ENCODE measurements around the gene CCDC192. TPM values are rescaled to one million over a fixed set of nuclear protein-coding genes. Genes with fewer than 3 reads are reported as not detected.
"Not testable (repeated sequence)": the region's sequence is repeated elsewhere in the genome, so short reads cannot be mapped to it uniquely, and the experiment has no call there.

The CCDC192 gene
- total RNA-seq, 1 donor from 2014 or later, result not detected

DNA sequence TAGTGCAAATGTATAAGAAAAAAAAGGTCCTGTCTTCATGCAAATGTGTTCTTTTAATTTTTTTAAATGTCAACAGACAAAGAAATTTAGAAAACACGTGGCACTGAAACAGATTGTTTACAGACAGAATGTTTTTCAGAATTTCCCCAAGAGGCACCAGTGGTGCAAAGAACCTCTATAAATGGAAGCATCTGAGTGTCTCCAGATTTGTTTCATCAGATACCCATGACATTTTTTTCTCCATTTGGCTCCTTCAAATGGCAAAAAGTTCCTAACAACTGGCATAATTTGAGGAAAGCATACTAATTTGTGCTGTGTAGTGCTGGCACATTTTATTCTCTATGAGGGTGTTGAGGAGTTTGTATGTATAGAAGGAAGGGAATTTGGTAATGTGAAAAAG is 15.0 kb downstream of the CCDC192 start:
- Histone ChIP-seq H3K36me3 (no peaks in the 10 kb centered on the region), H3K27ac (no peak overlapping the region), H3K9me3 (no peaks in the 10 kb centered on the region), H3K4me3 (no peak overlapping the region), H3K27me3 (no peaks in the 10 kb centered on the region), H3K4me1 (no peaks in the 10 kb centered on the region)
- intact Hi-C loops (cut with DNase I), result no loop called here
- TF ChIP-seq CTCF (IDR thresholded peaks at IDR 0.05), result no peak
- ATAC-seq, result no peak
- no peak for DNase-seq

DNA sequence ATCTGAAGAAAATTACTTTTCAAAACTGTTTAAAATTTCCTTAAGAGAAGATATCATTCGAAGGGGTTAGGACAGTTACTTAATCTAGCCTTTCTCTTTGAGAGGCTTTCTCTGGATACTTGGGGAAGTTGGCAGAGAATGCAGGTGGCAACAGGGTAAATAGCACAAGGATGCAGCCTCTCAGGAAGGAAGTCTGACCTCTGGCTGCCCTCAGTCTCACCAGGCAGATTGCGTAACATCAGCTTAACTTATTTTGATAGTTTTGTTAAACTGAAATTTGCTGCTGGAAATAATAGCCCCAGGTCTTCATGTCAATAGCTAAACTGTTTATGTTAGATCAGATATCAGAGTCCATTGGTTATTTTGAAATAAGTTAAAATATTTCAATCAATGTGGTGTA is 20.4 kb downstream of the CCDC192 start:
- Histone ChIP-seq H3K4me1 (peaks cover 7% of the 10 kb centered on the region), H3K27ac (no peak overlapping the region), H3K4me3 (no peak overlapping the region), H3K36me3 (no peaks in the 10 kb centered on the region), H3K27me3 (no peaks in the 10 kb centered on the region), H3K9me3 (no peaks in the 10 kb centered on the region)
- no peak for TF ChIP-seq CTCF (IDR thresholded peaks at IDR 0.05)
- intact Hi-C loops (cut with DNase I), result no loop called here
- ATAC-seq (peak; percentile 83), DNase-seq (no peak)

DNA sequence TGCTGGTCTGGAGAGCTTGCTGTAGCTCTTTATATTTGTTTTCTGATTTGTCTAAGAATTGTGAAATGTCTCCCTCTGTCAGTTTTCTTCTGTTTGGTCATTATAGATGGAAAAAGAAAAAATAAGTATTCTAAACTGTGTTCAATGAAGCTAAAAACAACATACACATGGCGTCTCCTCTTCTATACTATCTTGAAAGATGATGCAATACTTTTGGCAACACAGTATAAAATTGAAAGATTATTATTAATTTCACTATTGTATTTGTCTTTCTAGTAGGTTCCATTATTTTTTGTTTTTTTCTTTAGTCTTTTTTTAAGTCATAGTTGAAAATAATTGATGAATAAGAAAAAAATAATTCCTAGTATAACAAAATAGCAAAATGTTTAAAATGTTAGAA is 22.5 kb downstream of the CCDC192 start:
- H3K36me3 ChIP-seq, result no peaks in the 10 kb centered on the region
- intact Hi-C loops (cut with DNase I), result no loop called here
- H3K27me3 ChIP-seq, result no peaks in the 10 kb centered on the region
- DNase-seq (no peak), ATAC-seq (no peak)
- no peak overlapping the region for H3K27ac ChIP-seq
- no peaks in the 10 kb centered on the region for H3K9me3 ChIP-seq
- H3K4me3 ChIP-seq, result no peak overlapping the region
- H3K4me1 ChIP-seq, result peaks cover 7% of the 10 kb centered on the region
- TF ChIP-seq CTCF (IDR thresholded peaks at IDR 0.05), result no peak

DNA sequence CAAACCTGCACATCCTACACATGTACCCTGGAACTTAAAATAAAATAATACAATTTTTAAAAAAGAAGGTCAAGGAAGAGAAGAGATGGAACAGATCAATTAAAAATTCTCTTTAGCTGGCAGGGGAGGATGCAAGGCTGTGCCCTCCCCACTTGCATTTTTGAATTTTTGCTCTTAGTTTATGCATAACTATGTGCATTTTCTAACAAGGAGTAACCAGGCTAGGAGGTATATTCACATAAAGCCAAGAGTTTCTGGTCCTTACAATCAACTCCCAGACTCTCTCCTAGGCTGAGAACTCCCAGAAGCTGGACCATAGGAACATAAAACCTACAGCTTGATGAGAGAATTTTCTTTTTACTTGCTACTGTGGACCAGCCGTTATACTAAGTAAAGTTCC is 29.8 kb downstream of the CCDC192 start:
- Histone ChIP-seq H3K36me3 (no peaks in the 10 kb centered on the region), H3K27ac (no peak overlapping the region), H3K27me3 (no peaks in the 10 kb centered on the region), H3K9me3 (no peaks in the 10 kb centered on the region), H3K4me1 (no peaks in the 10 kb centered on the region), H3K4me3 (no peak overlapping the region)
- no peak for TF ChIP-seq CTCF (IDR thresholded peaks at IDR 0.05)
- DNase-seq (no peak), ATAC-seq (no peak)
- intact Hi-C loops (cut with DNase I), result no loop called here

- intact Hi-C loops (cut with DNase I); ATAC-seq: not testable (repeated sequence)
Measured at GRCh38 chr5:127739348-127739747, 36.2 kb downstream of the CCDC192 start.

GRCh38 chr5:127739807-127740384 is 36.7 kb downstream of the CCDC192 start:
- no peaks in the 10 kb centered on the region for H3K4me1 ChIP-seq
- H3K27ac ChIP-seq, result no peak overlapping the region
- no peaks in the 10 kb centered on the region for H3K36me3 ChIP-seq
- H3K27me3 ChIP-seq, result no peaks in the 10 kb centered on the region
- no peak overlapping the region for H3K4me3 ChIP-seq
- H3K9me3 ChIP-seq, result no peaks in the 10 kb centered on the region
- TF ChIP-seq CTCF (IDR thresholded peaks at IDR 0.05), result no peak
- DNase-seq, result no peak
- intact Hi-C loops (cut with DNase I), result no loop called here
- no peak for ATAC-seq

More at GRCh38 chr5:127739348-127739747, 36.2 kb downstream of the CCDC192 start:
- H3K27me3 ChIP-seq, H3K4me3 ChIP-seq, H3K27ac ChIP-seq, H3K4me1 ChIP-seq, DNase-seq, H3K36me3 ChIP-seq, H3K9me3 ChIP-seq: not testable (repeated sequence)

Measured in upper lobe of right lung (tissue), 1 donor.